ENCODE data around the gene STX10.
A peak's percentile ranks its signal among the peaks of the same experiment; 100 is the strongest.
"Not testable (repeated sequence)": the region's sequence is repeated elsewhere in the genome, so short reads cannot be mapped to it uniquely, and the experiment has no call there.

Gene STX10

GRCh38 chr19:13181747-13182388 lies 31.7 kb upstream of the STX10 start:
- H3K27ac ChIP-seq (ENCODE audit: low read depth, low read length) = no peak overlapping the region
- H3K79me2 ChIP-seq (ENCODE audit: control insufficient read depth, low read length) = no peaks in the 10 kb centered on the region
- H3K9me2 ChIP-seq (replicated peaks; ENCODE audit: control insufficient read depth, low read length) = no peaks in the 10 kb centered on the region
- no peaks in the 10 kb centered on the region for H3K9me3 ChIP-seq (ENCODE audit: control insufficient read depth, insufficient read depth, low read length)
- peaks cover 22% of the 10 kb centered on the region for H3K4me1 ChIP-seq (ENCODE audit: control insufficient read depth, low read length)
- no peaks in the 10 kb centered on the region for H4K20me1 ChIP-seq (ENCODE audit: control insufficient read depth, insufficient read depth, low read depth, low read length)
- peak overlapping the region; percentile 34; the same call in 1 of the 2 replicates for H3K4me3 ChIP-seq (ENCODE audit: low read length)
- H3F3A ChIP-seq (ENCODE audit: control insufficient read depth, insufficient read depth) = no peaks in the 10 kb centered on the region
- H3K36me3 ChIP-seq (ENCODE audit: control insufficient read depth, low read length) = no peaks in the 10 kb centered on the region
- TF ChIP-seq EZH2phosphoT487 (IDR thresholded peaks at IDR 0.05; ENCODE audit: borderline replicate concordance, low read length) (no peak), CTCF (IDR thresholded peaks at IDR 0.05; ENCODE audit: low read depth, low read length, poor library complexity, severe bottlenecking) (no peak)
- H3K4me2 ChIP-seq (ENCODE audit: low read length) = peak overlapping the region; percentile 50
- H3K27me3 ChIP-seq (ENCODE audit: control insufficient read depth, low read length) = no peaks in the 10 kb centered on the region

DNA sequence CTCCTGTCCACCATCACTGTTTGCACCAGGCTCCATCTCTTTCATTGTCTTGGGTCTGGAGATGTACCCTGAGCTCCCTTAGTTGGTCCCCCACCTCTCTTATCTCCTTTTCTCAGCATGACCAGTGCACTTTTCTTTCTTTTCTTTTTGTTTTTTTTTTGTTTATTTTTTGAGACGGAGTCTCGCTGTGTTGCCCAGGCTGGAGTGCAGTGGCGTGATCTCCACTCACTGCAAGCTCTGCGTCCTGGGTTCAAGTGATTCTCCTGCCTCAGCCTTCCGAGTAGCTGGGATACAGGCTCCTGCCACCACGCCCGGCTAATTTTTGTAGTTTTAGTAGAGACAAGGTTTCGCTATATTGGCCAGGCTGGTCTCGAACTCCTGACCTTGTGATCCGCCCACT lies 28.1 kb upstream of the STX10 start:
- not testable (repeated sequence) for H3K9me2 ChIP-seq (replicated peaks; ENCODE audit: control insufficient read depth, low read length); H3K27ac ChIP-seq (ENCODE audit: low read depth, low read length); H3K4me3 ChIP-seq (ENCODE audit: low read length); H3K36me3 ChIP-seq (ENCODE audit: control insufficient read depth, low read length); H3K4me2 ChIP-seq (ENCODE audit: low read length); H3F3A ChIP-seq (ENCODE audit: control insufficient read depth, insufficient read depth); H4K20me1 ChIP-seq (ENCODE audit: control insufficient read depth, insufficient read depth, low read depth, low read length); H3K27me3 ChIP-seq (ENCODE audit: control insufficient read depth, low read length); H3K79me2 ChIP-seq (ENCODE audit: control insufficient read depth, low read length); H3K9me3 ChIP-seq (ENCODE audit: control insufficient read depth, insufficient read depth, low read length)
- peaks cover 25% of the 10 kb centered on the region for H3K4me1 ChIP-seq (ENCODE audit: control insufficient read depth, low read length)

DNA sequence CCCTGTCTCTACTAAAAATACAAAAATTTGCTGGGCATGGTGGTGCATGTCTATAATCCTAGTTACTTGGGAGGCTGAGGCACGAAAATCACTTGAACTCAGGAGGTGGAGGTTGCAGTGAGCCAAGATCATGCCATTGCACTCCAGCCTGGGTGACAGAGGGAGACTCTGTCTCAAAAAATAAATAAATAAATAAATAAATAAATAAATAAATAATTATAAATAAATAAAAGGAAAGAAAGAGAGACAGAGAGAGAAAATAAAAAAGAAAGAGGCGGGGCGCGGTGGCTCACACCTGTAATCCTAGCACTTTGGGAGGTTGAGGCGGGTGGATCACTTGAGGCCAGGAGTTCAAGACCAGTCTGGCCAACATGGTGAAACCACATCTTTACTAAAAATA lies 27.4 kb upstream of the STX10 start:
- H3K27ac ChIP-seq (ENCODE audit: low read depth, low read length); H3K4me3 ChIP-seq (ENCODE audit: low read length); H3K27me3 ChIP-seq (ENCODE audit: control insufficient read depth, low read length); H3K36me3 ChIP-seq (ENCODE audit: control insufficient read depth, low read length); H3K9me3 ChIP-seq (ENCODE audit: control insufficient read depth, insufficient read depth, low read length); H3F3A ChIP-seq (ENCODE audit: control insufficient read depth, insufficient read depth); H3K4me2 ChIP-seq (ENCODE audit: low read length); H4K20me1 ChIP-seq (ENCODE audit: control insufficient read depth, insufficient read depth, low read depth, low read length); H3K9me2 ChIP-seq (replicated peaks; ENCODE audit: control insufficient read depth, low read length); H3K79me2 ChIP-seq (ENCODE audit: control insufficient read depth, low read length): not testable (repeated sequence)
- peaks cover 33% of the 10 kb centered on the region for H3K4me1 ChIP-seq (ENCODE audit: control insufficient read depth, low read length)

DNA sequence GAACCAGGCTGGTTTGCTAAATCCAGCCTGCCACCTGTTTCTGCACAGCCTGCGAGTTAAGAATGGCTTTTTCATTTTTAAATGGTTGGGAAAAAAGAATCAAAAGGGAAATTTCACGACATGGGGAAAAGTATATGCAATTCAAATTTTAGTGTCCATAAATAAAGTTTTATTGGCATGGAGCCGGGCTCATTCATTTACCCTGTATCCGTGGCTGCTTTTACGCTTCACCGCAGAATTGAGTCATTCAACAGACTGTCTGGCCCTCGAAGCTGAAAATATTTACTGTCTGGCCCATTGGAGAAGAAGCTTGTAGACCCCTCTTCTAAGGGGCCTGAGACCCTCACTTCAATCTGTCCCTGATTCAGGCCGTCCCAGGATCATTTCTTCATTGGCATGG lies 26.2 kb upstream of the STX10 start:
- no peaks in the 10 kb centered on the region for H3K9me2 ChIP-seq (replicated peaks; ENCODE audit: control insufficient read depth, low read length)
- no peak for TF ChIP-seq EZH2phosphoT487 (IDR thresholded peaks at IDR 0.05; ENCODE audit: borderline replicate concordance, low read length)
- TF ChIP-seq CTCF (IDR thresholded peaks at IDR 0.05; ENCODE audit: low read depth, low read length, poor library complexity, severe bottlenecking) = no peak
- no peak overlapping the region for H3K4me2 ChIP-seq (ENCODE audit: low read length)
- H4K20me1 ChIP-seq (ENCODE audit: control insufficient read depth, insufficient read depth, low read depth, low read length) = no peaks in the 10 kb centered on the region
- no peaks in the 10 kb centered on the region for H3K9me3 ChIP-seq (ENCODE audit: control insufficient read depth, insufficient read depth, low read length)
- H3K36me3 ChIP-seq (ENCODE audit: control insufficient read depth, low read length) = no peaks in the 10 kb centered on the region
- H3K4me3 ChIP-seq (ENCODE audit: low read length) = no peak overlapping the region
- H3K27ac ChIP-seq (ENCODE audit: low read depth, low read length) = no peak overlapping the region
- 0 out of 2 replicates have a peak, but pooled peaks cover 2% of the 10 kb centered on the region for H3F3A ChIP-seq (ENCODE audit: control insufficient read depth, insufficient read depth)
- H3K79me2 ChIP-seq (ENCODE audit: control insufficient read depth, low read length) = no peaks in the 10 kb centered on the region
- no peaks in the 10 kb centered on the region for H3K27me3 ChIP-seq (ENCODE audit: control insufficient read depth, low read length)
- peaks cover 31% of the 10 kb centered on the region for H3K4me1 ChIP-seq (ENCODE audit: control insufficient read depth, low read length)

All from DOHH2 (cell line).